GM12878 (cell line): ENCODE results near the gene RNPS1. TPM values are rescaled to one million over a fixed set of nuclear protein-coding genes. Genes with fewer than 3 reads are reported as not detected.

Experiments
- BHLHE40 ChIP-seq, 2 experiments: fragments of 450-650 bp in 1 of 2; IDR thresholded peaks; 2 replicates each; pipeline ENCODE4 v1.6.1; 2011 to 2017; ENCODE audit warnings: low read depth in 2 of 2, borderline replicate concordance in 1 of 2, improper control_type of control experiment in 1 of 2, low read length in 1 of 2, mild to moderate bottlenecking in 1 of 2
- CBX5 ChIP-seq: sonication (generic); IDR thresholded peaks from 2 replicates; pipeline ENCODE4 v1.6.1; 2016; ENCODE audit warnings: low read depth, moderate library complexity, mild to moderate bottlenecking, inconsistent platforms
- CREM ChIP-seq: IDR thresholded peaks from 2 replicates; pipeline ENCODE4 v1.6.1; 2014; ENCODE audit warnings: antibody characterized with exemption, low read depth
- FOXM1 ChIP-seq: IDR thresholded peaks from 2 replicates; pipeline ENCODE4 v1.6.1; 2012; ENCODE audit warnings: low read depth, mild to moderate bottlenecking, inconsistent platforms, low read length, moderate library complexity
- GATAD2B ChIP-seq: fragments of 450-650 bp; conservative IDR thresholded peaks from 2 replicates; pipeline ENCODE4 v1.6.1; 2017; ENCODE audit warnings: low read depth, mild to moderate bottlenecking, moderate library complexity
- IKZF2 ChIP-seq, 2 experiments: fragments of 450-650 bp; IDR thresholded peaks; 2 replicates each; pipeline ENCODE4 v1.6.1; 2017; ENCODE audit warnings: mild to moderate bottlenecking in 2 of 2, moderate library complexity in 2 of 2
- NFYA ChIP-seq: IDR thresholded peaks from 2 replicates; pipeline ENCODE4 v1.6.1; 2011; ENCODE audit warnings: low read depth, mild to moderate bottlenecking, low read length, improper control_type of control experiment, borderline replicate concordance
- RB1 ChIP-seq: fragments of 450-650 bp; formaldehyde crosslinking; IDR thresholded peaks from 2 replicates; pipeline ENCODE4 v1.6.1; 2017; ENCODE audit warnings: mild to moderate bottlenecking, borderline replicate concordance
- SREBF1 ChIP-seq: IDR thresholded peaks from 2 replicates; pipeline ENCODE4 v1.6.1; 2012; ENCODE audit warnings: mild to moderate bottlenecking, low read length
- TARDBP ChIP-seq: IDR thresholded peaks from 2 replicates; pipeline ENCODE4 v1.6.1; 2016; ENCODE audit warnings: borderline replicate concordance
- polyA plus RNA-seq, 11 experiments: library from polyadenylated mRNA; depleted of rRNA in 4 of 11; unstranded in 6 of 11; stranded (reverse) in 5 of 11; fragments of >200 nt; fragmentation: Nextera tagmentation in 4 of 11; fragmentation: Illumina TruSeq in 1 of 11; extraction: Ambion mirVana in 4 of 11; extraction: Trizol in 1 of 11; gene quantifications; 1 replicate in 1 of 11; 2 replicates in 10 of 11; pipeline versions ENCODE4 v1.2.1 to v1.2.3, GENCODE V29; 2011 to 2016; ENCODE audit warnings: inconsistent platforms in 2 of 11, missing spikeins in 2 of 11, low read depth in 1 of 11
- total RNA-seq, 4 experiments: library from RNA; depleted of rRNA in 3 of 4; stranded (reverse); fragments of >200 nt in 3 of 4; fragmentation: Illumina TruSeq in 1 of 4; extraction: Trizol in 1 of 4; gene quantifications; 2 replicates each; pipeline versions ENCODE4 v1.2.1 to v1.2.3, GENCODE V29; 2013 to 2021
- TF ChIP-seq, protein P1 (sequence below): fragments of 150-350 bp; IDR thresholded peaks from 2 replicates; pipeline ENCODE4 v1.6.1; 2016; ENCODE audit warnings: low read depth, low read length
- TF ChIP-seq, protein P2 (sequence below): IDR thresholded peaks from 2 replicates; pipeline ENCODE4 v1.6.1; 2012; ENCODE audit warnings: low read depth, low read length, improper control_type of control experiment
- TF ChIP-seq, protein P3 (sequence below): fragments of 450-650 bp; IDR thresholded peaks from 2 replicates; pipeline ENCODE4 v1.6.1; 2016; ENCODE audit warnings: mild to moderate bottlenecking

Gene RNPS1
- total and polyA plus RNA-seq, 10 of the 15 experiments (the other 5 are each of a cell fraction or from before 2014, with no cell fraction given): 38.2 to 359 (median 188) TPM

DNA sequence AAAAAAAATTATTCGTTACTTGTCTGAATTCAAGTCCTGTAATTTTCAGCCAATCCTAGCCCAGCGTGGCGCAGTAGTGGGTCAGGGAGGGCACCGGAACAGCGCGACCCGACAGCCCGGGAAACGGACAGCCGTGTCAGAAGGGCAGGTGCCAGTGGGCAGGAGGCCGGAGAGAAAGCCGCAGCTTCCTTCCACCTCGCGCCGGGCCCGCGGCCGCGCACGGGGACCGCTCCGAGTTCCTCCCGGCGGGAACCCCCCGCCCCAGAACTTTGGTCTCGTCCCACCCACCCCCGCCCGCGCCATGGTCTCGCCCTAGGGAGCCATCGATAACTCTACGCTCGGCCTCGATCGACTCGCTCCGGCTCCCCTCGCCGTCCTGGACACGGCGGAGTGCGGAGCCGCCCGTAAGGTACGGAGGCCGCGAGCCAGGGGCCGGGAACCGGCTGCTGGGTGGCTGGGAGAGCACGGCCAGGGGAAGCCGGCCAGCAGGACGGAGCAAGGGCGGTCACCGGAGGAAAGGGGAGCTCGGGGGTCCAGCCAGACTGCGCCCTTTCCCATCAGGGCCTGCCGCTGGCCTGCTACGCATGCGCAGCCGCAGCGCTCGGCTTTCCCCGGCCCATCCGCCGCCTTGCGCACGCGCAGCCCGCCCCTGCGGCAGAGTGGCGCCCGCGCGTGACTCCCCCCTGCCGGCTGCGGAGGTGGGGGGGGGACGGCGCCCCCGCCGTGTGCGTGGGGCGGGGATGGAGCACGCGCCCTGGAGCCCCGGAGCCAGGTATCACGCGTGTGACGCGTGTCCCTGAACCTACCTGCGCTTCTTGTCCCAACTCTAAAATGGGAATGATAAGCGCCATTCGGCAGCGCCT lies 62.6 kb downstream of the RNPS1 start, which contains the start of gene MLST8 (continued):
- TF ChIP-seq RB1 (peak; percentile 91; the same call in 1 of the 2 replicates), FOXM1 (no peak), BHLHE40 (IDR thresholded peaks at IDR 0.05; ENCODE audit: borderline replicate concordance in 1 of 2, low read depth in 2 of 2, low read length in 1 of 2) (peak; percentile 88 to 96), CREM (peak; percentile 74), CBX5 (no peak), TARDBP (peak; percentile 50; the same call in 1 of the 2 replicates), SREBF1 (peak; percentile 90), NFYA (no peak), GATAD2B (peak; percentile 88; the same call in 1 of the 2 replicates), IKZF2 (IDR thresholded peaks at IDR 0.05) (peak in 1 of 2 experiments; percentile 19; a peak in 1 of 4 replicates)
- TF ChIP-seq, protein P1, sequence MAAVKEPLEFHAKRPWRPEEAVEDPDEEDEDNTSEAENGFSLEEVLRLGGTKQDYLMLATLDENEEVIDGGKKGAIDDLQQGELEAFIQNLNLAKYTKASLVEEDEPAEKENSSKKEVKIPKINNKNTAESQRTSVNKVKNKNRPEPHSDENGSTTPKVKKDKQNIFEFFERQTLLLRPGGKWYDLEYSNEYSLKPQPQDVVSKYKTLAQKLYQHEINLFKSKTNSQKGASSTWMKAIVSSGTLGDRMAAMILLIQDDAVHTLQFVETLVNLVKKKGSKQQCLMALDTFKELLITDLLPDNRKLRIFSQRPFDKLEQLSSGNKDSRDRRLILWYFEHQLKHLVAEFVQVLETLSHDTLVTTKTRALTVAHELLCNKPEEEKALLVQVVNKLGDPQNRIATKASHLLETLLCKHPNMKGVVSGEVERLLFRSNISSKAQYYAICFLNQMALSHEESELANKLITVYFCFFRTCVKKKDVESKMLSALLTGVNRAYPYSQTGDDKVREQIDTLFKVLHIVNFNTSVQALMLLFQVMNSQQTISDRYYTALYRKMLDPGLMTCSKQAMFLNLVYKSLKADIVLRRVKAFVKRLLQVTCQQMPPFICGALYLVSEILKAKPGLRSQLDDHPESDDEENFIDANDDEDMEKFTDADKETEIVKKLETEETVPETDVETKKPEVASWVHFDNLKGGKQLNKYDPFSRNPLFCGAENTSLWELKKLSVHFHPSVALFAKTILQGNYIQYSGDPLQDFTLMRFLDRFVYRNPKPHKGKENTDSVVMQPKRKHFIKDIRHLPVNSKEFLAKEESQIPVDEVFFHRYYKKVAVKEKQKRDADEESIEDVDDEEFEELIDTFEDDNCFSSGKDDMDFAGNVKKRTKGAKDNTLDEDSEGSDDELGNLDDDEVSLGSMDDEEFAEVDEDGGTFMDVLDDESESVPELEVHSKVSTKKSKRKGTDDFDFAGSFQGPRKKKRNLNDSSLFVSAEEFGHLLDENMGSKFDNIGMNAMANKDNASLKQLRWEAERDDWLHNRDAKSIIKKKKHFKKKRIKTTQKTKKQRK: 0 out of 2 replicates have a peak, but pooled peaks have one; percentile 35
- TF ChIP-seq, protein P2, sequence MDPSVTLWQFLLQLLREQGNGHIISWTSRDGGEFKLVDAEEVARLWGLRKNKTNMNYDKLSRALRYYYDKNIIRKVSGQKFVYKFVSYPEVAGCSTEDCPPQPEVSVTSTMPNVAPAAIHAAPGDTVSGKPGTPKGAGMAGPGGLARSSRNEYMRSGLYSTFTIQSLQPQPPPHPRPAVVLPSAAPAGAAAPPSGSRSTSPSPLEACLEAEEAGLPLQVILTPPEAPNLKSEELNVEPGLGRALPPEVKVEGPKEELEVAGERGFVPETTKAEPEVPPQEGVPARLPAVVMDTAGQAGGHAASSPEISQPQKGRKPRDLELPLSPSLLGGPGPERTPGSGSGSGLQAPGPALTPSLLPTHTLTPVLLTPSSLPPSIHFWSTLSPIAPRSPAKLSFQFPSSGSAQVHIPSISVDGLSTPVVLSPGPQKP: no peak; the same call in 1 of the 2 replicates
- TF ChIP-seq, protein P3, sequence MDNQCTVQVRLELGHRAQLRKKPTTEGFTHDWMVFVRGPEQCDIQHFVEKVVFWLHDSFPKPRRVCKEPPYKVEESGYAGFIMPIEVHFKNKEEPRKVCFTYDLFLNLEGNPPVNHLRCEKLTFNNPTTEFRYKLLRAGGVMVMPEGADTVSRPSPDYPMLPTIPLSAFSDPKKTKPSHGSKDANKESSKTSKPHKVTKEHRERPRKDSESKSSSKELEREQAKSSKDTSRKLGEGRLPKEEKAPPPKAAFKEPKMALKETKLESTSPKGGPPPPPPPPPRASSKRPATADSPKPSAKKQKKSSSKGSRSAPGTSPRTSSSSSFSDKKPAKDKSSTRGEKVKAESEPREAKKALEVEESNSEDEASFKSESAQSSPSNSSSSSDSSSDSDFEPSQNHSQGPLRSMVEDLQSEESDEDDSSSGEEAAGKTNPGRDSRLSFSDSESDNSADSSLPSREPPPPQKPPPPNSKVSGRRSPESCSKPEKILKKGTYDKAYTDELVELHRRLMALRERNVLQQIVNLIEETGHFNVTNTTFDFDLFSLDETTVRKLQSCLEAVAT: peak; percentile 100
